Kidney (tissue), 14 donors: ENCODE data around the gene IQCM. TPM values are rescaled to one million over a fixed set of nuclear protein-coding genes. Genes with fewer than 3 reads are reported as not detected.

Experiments used
- DNase-seq, 5 donors: peaks; one replicate each; pipeline ENCODE4 v3.0.0-alpha.2; 2013 to 2020
- FAIRE-seq: peaks from 2 replicates; lab custom pipeline; 2012; peaks lifted over from hg19 to GRCh38; lab: Jason Lieb, UNC
- H3K27ac ChIP-seq, 2 donors: one replicate each; pipeline ENCODE4 v1.7.0; 2013; ENCODE audit warnings: low read depth in 2 of 2, low read length in 2 of 2, inconsistent platforms in 1 of 2
- H3K27me3 ChIP-seq: one replicate; pipeline ENCODE4 v1.7.1; 2013; ENCODE audit warnings: low read length, inconsistent platforms; ENCODE audit not compliant: control insufficient read depth, insufficient read depth
- H3K36me3 ChIP-seq, 3 donors: one replicate each; pipeline versions ENCODE4 v1.7.0 to v1.7.1; 2013; ENCODE audit warnings: low read length in 3 of 3, control low read depth in 1 of 3, inconsistent platforms in 1 of 3; ENCODE audit not compliant: insufficient read depth in 3 of 3, control insufficient read depth in 2 of 3
- H3K4me1 ChIP-seq, 3 donors: one replicate each; pipeline versions ENCODE4 v1.7.0 to v1.7.1; 2013; ENCODE audit warnings: low read length in 3 of 3, inconsistent platforms in 1 of 3, low read depth in 1 of 3; ENCODE audit not compliant: control insufficient read depth in 2 of 3, insufficient read depth in 2 of 3
- H3K4me3 ChIP-seq, 3 donors: one replicate each; pipeline versions ENCODE4 v1.7.0 to v1.8.1; 2013; ENCODE audit warnings: low read length in 3 of 3, control low read depth in 1 of 3, inconsistent platforms in 1 of 3
- H3K9ac ChIP-seq, 3 donors: one replicate each; pipeline versions ENCODE4 v1.7.0 to v1.7.1; 2013; ENCODE audit warnings: low read length in 3 of 3, control low read depth in 1 of 3, inconsistent platforms in 1 of 3
- H3K9me3 ChIP-seq, 3 donors: one replicate each; pipeline versions ENCODE4 v1.7.0 to v1.7.1; 2013; ENCODE audit warnings: low read length in 3 of 3, control low read depth in 1 of 3, inconsistent platforms in 1 of 3; ENCODE audit not compliant: control insufficient read depth in 2 of 3, insufficient read depth in 1 of 3
- CTCF ChIP-seq: IDR thresholded peaks from 3 replicates; pipeline ENCODE4 v1.5.1; 2012; ENCODE audit warnings: mild to moderate bottlenecking, moderate library complexity, borderline replicate concordance; ENCODE audit not compliant: insufficient read depth; ENCODE audit errors: extremely low read depth
- intact Hi-C: fragments of 100-400 bp; cut with DNase I; formaldehyde crosslinking; loops from one replicate; pipeline ENCODE4 v1.11.1; 2022
- polyA plus RNA-seq: library from polyadenylated mRNA; stranded (reverse); fragments of 350-450 nt; fragmentation: Illumina TruSeq; extraction: RNeasy Lipid Tissue Mini Kit (QIAGEN cat#74804); gene quantifications from one replicate; pipeline ENCODE4 v1.2.3, GENCODE V29; 2014; ENCODE audit warnings: low read depth, low replicate concordance; ENCODE audit not compliant: insufficient read depth
- total RNA-seq: library from RNA; stranded (reverse); fragmentation: NEBNext Ultra II Directional; extraction: Animal tissue kit (Norgen Biotek cat#: 25700); gene quantifications from one replicate; pipeline ENCODE4 v1.2.1, GENCODE V29; 2021
- donor health status: control.
- donor health status: control.
- donor health status: control.
- donor health status: control.
- donor health status: control.
- donor health status: DM: yes; HTN: yes; CAD: no.
- donor health status: Normal renal cell carcinoma (clear cell type).

Gene IQCM
- total and polyA plus RNA-seq, 2 donors from 2014 or later, result not detected

DNA sequence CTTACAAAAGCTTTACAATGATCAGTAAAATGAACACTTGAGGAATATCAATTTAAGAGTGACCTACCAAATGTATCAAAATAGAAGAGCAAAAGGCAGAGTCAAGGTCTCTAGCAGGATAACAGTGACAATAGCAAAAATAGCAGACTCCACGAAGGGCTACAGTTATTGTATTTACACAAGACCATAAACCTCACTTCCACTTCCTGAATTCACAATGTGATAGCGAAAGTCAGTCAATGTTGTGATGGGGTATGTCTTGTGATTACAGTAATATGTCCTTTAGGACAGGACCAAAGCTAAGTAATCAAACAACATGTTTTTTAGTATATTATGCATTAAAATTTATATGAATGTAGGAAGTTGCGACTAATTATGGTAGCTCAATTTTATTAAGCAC is 139.6 kb downstream of the IQCM start:
- H3K27ac ChIP-seq, result no peak overlapping the region
- H3K36me3 ChIP-seq, result no peaks in the 10 kb centered on the region
- TF ChIP-seq CTCF, result no peak
- no peak overlapping the region for H3K4me3 ChIP-seq
- no peak overlapping the region for H3K9ac ChIP-seq
- intact Hi-C loops, result no loop called here
- DNase-seq (no peak), FAIRE-seq (no peak)
- H3K27me3 ChIP-seq, result no peaks in the 10 kb centered on the region
- H3K4me1 ChIP-seq, result no peaks in the 10 kb centered on the region
- H3K9me3 ChIP-seq, result peaks cover 0 to 4% (median 2%) of the 10 kb centered on the region in 3 donors

DNA sequence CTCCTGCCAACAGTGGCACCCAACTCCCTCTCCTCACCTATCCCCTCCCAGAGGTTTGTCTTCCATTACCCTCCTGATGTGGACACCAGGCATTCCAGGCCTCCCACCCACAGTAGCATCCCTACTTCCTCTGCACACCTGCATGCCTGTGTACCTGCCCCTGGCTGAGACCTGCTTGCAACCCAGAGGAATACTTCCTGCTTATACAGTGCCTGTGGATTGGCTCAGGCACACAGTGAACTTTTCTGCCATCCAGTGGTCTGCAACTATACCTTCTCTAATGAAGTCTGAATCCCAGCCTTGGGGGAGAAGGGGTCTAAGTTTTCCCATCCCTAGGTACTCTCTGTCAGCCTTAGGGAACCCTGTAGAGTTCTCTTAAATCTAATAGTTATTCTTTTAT is 169.9 kb downstream of the IQCM start:
- no peak for TF ChIP-seq CTCF
- FAIRE-seq (no peak), DNase-seq (peak in 1 of 5 donors; percentile 7)
- intact Hi-C loops, result no loop called here
- Histone ChIP-seq H3K27ac (no peak overlapping the region), H3K9ac (no peak overlapping the region), H3K4me1 (no peaks in the 10 kb centered on the region), H3K36me3 (no peaks in the 10 kb centered on the region), H3K27me3 (no peaks in the 10 kb centered on the region), H3K4me3 (no peak overlapping the region), H3K9me3 (no peaks in the 10 kb centered on the region)

- no peak for TF ChIP-seq CTCF
- intact Hi-C loops, result no loop called here
- no peaks in the 10 kb centered on the region for H3K27me3 ChIP-seq
- no peaks in the 10 kb centered on the region for H3K9me3 ChIP-seq
- FAIRE-seq (no peak), DNase-seq (no peak)
- H3K4me1 ChIP-seq, result no peaks in the 10 kb centered on the region
- no peak overlapping the region for H3K9ac ChIP-seq
- no peaks in the 10 kb centered on the region for H3K36me3 ChIP-seq
- H3K27ac ChIP-seq, result no peak overlapping the region
- no peak overlapping the region for H3K4me3 ChIP-seq
Observed at GRCh38 chr4:149638073-149638472, 177.6 kb downstream of the IQCM start.

GRCh38 chr4:149634368-149634767 is 181.3 kb downstream of the IQCM start:
- no peaks in the 10 kb centered on the region for H3K9me3 ChIP-seq

More at GRCh38 chr4:149634368-149634767, 181.3 kb downstream of the IQCM start:
- intact Hi-C loops, result no loop called here
- FAIRE-seq, result no peak
- H3K27ac ChIP-seq, result no peak overlapping the region
- no peak overlapping the region for H3K9ac ChIP-seq
- no peaks in the 10 kb centered on the region for H3K4me1 ChIP-seq
- no peaks in the 10 kb centered on the region for H3K27me3 ChIP-seq
- no peak overlapping the region for H3K4me3 ChIP-seq
- no peak for TF ChIP-seq CTCF
- no peak for DNase-seq
- no peaks in the 10 kb centered on the region for H3K36me3 ChIP-seq
